HFF-Myc (cell line): Measurements from ENCODE around the gene OR1M1.
"Not testable (repeated sequence)": the region's sequence is repeated elsewhere in the genome, so short reads cannot be mapped to it uniquely, and the experiment has no call there.

Experiments used
- DNase-seq: peaks from one replicate; pipeline ENCODE4 v3.0.0-alpha.2; 2011; ENCODE audit warnings: low read depth; ENCODE audit errors: extremely low read depth
- H3K4me3 ChIP-seq: replicated peaks from 2 replicates; pipeline ENCODE4 v1.5.1; 2011; ENCODE audit warnings: low read depth, mild to moderate bottlenecking, control low read depth, low read length
- CTCF ChIP-seq: IDR thresholded peaks from 2 replicates; pipeline ENCODE4 v1.5.1; 2012; ENCODE audit warnings: mild to moderate bottlenecking, low read depth, low read length, control low read depth; ENCODE audit errors: missing control alignments

The OR1M1 gene

GRCh38 chr19:9044449-9044848 lies 42.4 kb upstream of the OR1M1 start:
- DNase-seq = no peak
- TF ChIP-seq CTCF = no peak

GRCh38 chr19:9046694-9047093 lies 40.2 kb upstream of the OR1M1 start:
- no peak for DNase-seq
- TF ChIP-seq CTCF = no peak
- no peak overlapping the region for H3K4me3 ChIP-seq

More at GRCh38 chr19:9044449-9044848, 42.4 kb upstream of the OR1M1 start:
- no peak overlapping the region for H3K4me3 ChIP-seq

- TF ChIP-seq CTCF = no peak
- no peak for DNase-seq
- no peak overlapping the region for H3K4me3 ChIP-seq
These were observed 34.0 kb upstream of the OR1M1 start for GRCh38 chr19:9052894-9053293.

- DNase-seq, H3K4me3 ChIP-seq: not testable (repeated sequence)
These were observed 33.2 kb upstream of the OR1M1 start for GRCh38 chr19:9053674-9054073.

- no peak for DNase-seq
- no peak for TF ChIP-seq CTCF
- H3K4me3 ChIP-seq = no peak overlapping the region
These were observed 32.7 kb upstream of the OR1M1 start for GRCh38 chr19:9054207-9054606.

- DNase-seq = no peak
- no peak overlapping the region for H3K4me3 ChIP-seq
- no peak for TF ChIP-seq CTCF
These were observed 32.1 kb upstream of the OR1M1 start for GRCh38 chr19:9054765-9055164.

GRCh38 chr19:9056131-9056530 lies 30.7 kb upstream of the OR1M1 start:
- not testable (repeated sequence) for H3K4me3 ChIP-seq

GRCh38 chr19:9057505-9058258 lies 29.2 kb upstream of the OR1M1 start:
- no peak overlapping the region for H3K4me3 ChIP-seq
- no peak for TF ChIP-seq CTCF

More at GRCh38 chr19:9056131-9056530, 30.7 kb upstream of the OR1M1 start:
- not testable (repeated sequence) for DNase-seq

More at GRCh38 chr19:9057505-9058258, 29.2 kb upstream of the OR1M1 start:
- no peak for DNase-seq
